ENCODE measurements around the gene SEPTIN1. TPM values are rescaled to one million over a fixed set of nuclear protein-coding genes. Genes with fewer than 3 reads are reported as not detected.

The SEPTIN1 gene
- total and polyA plus RNA-seq, 2 of the 13 experiments (the other 11 are each of a cell fraction or from before 2014, with no cell fraction given): 0.18 to 0.67 TPM

DNA sequence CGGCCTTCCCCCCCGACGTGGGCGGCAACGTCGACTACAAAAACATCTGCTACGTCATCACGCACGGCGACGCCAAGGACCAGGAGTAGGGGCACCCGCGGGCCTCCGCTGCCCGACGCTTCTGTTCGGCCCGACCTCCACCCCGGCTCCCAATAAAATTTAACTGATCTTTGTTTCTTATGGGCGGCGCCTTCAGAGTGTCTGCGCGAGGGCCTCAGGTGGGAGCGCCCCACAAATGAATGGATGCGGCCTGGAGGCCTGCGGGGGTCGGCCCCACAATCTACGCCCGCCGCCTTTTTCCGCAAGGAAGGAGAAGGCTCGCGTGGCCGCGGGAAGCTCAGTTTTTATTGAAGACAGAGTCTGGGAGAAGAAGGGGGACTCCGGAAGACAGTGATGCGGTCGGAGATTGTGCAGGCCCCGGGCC is 4.5 kb downstream of the SEPTIN1 start (continued):
- TF ChIP-seq ZNF121 (CRISPR knock-in tag; IDR thresholded peaks at IDR 0.05) (peak; percentile 33; the same call in 1 of the 2 replicates), ZNF253 (CRISPR knock-in tag; IDR thresholded peaks at IDR 0.05; ENCODE audit: borderline replicate concordance) (0 out of 2 replicates have a peak, but pooled peaks have one; percentile 34), LCORL (IDR thresholded peaks at IDR 0.05) (no peak), LCORL (CRISPR knock-in tag; IDR thresholded peaks at IDR 0.05) (0 out of 2 replicates have a peak, but pooled peaks have one; percentile 50), CREB1 (IDR thresholded peaks at IDR 0.05) (peak; percentile 87), CREB1 (CRISPR knock-in tag; IDR thresholded peaks at IDR 0.05) (peak; percentile 85), PHF21A (CRISPR knock-in tag; IDR thresholded peaks at IDR 0.05) (peak; percentile 90), ZNF335 (CRISPR knock-in tag; IDR thresholded peaks at IDR 0.05) (peak; percentile 72; the same call in 1 of the 2 replicates), ZNF343 (CRISPR knock-in tag; IDR thresholded peaks at IDR 0.05) (0 out of 2 replicates have a peak, but pooled peaks have one; percentile 19)
- TF ChIP-seq, protein P1, sequence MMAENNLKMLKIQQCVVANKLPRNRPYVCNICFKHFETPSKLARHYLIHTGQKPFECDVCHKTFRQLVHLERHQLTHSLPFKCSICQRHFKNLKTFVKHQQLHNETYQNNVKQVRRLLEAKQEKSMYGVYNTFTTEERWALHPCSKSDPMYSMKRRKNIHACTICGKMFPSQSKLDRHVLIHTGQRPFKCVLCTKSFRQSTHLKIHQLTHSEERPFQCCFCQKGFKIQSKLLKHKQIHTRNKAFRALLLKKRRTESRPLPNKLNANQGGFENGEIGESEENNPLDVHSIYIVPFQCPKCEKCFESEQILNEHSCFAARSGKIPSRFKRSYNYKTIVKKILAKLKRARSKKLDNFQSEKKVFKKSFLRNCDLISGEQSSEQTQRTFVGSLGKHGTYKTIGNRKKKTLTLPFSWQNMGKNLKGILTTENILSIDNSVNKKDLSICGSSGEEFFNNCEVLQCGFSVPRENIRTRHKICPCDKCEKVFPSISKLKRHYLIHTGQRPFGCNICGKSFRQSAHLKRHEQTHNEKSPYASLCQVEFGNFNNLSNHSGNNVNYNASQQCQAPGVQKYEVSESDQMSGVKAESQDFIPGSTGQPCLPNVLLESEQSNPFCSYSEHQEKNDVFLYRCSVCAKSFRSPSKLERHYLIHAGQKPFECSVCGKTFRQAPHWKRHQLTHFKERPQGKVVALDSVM (CRISPR knock-in tag; IDR thresholded peaks at IDR 0.05): 0 out of 2 replicates have a peak, but pooled peaks have one; percentile 0
- TF ChIP-seq, protein P2, sequence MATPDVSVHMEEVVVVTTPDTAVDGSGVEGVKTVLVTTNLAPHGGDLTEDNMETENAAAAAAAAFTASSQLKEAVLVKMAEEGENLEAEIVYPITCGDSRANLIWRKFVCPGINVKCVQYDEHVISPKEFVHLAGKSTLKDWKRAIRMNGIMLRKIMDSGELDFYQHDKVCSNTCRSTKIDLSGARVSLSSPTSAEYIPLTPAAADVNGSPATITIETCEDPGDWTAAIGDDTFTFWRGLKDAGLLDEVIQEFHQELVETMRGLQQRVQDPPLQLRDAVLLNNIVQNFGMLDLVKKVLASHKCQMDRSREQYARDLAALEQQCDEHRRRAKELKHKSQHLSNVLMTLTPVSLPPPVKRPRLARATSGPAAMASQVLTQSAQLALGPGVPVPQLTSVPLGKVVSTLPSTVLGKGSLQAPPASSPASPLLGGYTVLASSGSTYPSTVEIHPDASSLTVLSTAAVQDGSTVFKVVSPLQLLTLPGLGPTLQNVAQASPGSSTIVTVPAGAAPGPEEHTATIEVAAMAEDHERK (CRISPR knock-in tag; IDR thresholded peaks at IDR 0.05; ENCODE audit: low read depth): peak; percentile 91
- TF ChIP-seq, protein P3, sequence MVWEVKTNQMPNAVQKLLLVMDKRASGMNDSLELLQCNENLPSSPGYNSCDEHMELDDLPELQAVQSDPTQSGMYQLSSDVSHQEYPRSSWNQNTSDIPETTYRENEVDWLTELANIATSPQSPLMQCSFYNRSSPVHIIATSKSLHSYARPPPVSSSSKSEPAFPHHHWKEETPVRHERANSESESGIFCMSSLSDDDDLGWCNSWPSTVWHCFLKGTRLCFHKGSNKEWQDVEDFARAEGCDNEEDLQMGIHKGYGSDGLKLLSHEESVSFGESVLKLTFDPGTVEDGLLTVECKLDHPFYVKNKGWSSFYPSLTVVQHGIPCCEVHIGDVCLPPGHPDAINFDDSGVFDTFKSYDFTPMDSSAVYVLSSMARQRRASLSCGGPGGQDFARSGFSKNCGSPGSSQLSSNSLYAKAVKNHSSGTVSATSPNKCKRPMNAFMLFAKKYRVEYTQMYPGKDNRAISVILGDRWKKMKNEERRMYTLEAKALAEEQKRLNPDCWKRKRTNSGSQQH (CRISPR knock-in tag; IDR thresholded peaks at IDR 0.05; ENCODE audit: low read depth): peak; percentile 31; the same call in 1 of the 2 replicates
- TF ChIP-seq, protein P4, sequence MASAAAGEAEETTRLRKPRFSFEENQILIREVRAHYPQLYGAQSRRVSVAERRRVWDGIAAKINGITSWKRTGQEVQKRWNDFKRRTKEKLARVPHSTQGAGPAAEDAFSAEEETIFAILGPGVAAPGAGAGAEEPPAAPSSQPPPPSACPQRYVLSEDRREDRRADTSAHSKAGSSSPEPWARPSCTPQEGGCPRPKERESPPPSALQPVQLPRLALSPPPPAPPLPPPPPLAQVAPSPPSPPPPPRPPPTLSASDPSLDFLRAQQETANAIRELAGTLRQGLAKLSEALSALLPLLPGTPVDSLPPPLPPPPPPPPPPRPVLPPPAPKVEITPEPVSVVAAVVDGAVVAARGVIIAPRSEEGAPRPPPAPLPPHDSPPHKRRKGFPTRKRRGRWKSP (CRISPR knock-in tag; IDR thresholded peaks at IDR 0.05): 0 out of 2 replicates have a peak, but pooled peaks have one; percentile 54
- TF ChIP-seq, protein P5, sequence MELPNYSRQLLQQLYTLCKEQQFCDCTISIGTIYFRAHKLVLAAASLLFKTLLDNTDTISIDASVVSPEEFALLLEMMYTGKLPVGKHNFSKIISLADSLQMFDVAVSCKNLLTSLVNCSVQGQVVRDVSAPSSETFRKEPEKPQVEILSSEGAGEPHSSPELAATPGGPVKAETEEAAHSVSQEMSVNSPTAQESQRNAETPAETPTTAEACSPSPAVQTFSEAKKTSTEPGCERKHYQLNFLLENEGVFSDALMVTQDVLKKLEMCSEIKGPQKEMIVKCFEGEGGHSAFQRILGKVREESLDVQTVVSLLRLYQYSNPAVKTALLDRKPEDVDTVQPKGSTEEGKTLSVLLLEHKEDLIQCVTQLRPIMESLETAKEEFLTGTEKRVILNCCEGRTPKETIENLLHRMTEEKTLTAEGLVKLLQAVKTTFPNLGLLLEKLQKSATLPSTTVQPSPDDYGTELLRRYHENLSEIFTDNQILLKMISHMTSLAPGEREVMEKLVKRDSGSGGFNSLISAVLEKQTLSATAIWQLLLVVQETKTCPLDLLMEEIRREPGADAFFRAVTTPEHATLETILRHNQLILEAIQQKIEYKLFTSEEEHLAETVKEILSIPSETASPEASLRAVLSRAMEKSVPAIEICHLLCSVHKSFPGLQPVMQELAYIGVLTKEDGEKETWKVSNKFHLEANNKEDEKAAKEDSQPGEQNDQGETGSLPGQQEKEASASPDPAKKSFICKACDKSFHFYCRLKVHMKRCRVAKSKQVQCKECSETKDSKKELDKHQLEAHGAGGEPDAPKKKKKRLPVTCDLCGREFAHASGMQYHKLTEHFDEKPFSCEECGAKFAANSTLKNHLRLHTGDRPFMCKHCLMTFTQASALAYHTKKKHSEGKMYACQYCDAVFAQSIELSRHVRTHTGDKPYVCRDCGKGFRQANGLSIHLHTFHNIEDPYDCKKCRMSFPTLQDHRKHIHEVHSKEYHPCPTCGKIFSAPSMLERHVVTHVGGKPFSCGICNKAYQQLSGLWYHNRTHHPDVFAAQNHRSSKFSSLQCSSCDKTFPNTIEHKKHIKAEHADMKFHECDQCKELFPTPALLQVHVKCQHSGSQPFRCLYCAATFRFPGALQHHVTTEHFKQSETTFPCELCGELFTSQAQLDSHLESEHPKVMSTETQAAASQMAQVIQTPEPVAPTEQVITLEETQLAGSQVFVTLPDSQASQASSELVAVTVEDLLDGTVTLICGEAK (IDR thresholded peaks at IDR 0.05): no peak
- TF ChIP-seq, protein P5 (CRISPR knock-in tag; IDR thresholded peaks at IDR 0.05): peak; percentile 75; the same call in 1 of the 2 replicates
